ENCODE measurements around the gene CORO7.
A peak's percentile ranks its signal among the peaks of the same experiment; 100 is the strongest.
"Not testable (repeated sequence)": the region's sequence is repeated elsewhere in the genome, so short reads cannot be mapped to it uniquely, and the experiment has no call there.

Gene CORO7

GRCh38 chr16:4336701-4337539, 79.5 kb downstream of the CORO7 start:
- DNase-seq (ENCODE audit: low spot score) = no peak

GRCh38 chr16:4334724-4335495, 81.5 kb downstream of the CORO7 start:
- no peak for DNase-seq (ENCODE audit: low spot score)

GRCh38 chr16:4333714-4334113, 82.7 kb downstream of the CORO7 start:
- not testable (repeated sequence) for DNase-seq (ENCODE audit: low spot score)

DNA sequence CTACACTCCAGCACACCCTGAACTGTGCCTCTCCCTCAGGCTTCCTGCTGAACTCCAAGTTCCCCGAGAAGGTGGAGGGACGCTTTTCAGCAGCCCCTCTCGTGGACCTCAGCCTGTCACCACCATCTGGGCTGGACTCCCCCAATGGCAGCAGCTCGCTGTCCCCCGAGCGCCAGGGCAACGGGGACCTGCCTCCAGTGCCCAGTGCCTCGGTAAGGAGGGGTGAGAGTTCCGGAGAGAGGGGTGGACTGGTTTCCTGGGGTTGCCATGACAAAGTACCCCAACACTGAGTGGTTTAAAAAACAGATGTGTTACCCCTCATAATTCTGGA, 83.1 kb downstream of the CORO7 start:
- no peak for DNase-seq (ENCODE audit: low spot score)

- DNase-seq (ENCODE audit: low spot score) = no peak
These were observed 83.6 kb downstream of the CORO7 start for GRCh38 chr16:4332623-4333307.

GRCh38 chr16:4332083-4332482, 84.3 kb downstream of the CORO7 start:
- DNase-seq (ENCODE audit: low spot score) = no peak

DNA sequence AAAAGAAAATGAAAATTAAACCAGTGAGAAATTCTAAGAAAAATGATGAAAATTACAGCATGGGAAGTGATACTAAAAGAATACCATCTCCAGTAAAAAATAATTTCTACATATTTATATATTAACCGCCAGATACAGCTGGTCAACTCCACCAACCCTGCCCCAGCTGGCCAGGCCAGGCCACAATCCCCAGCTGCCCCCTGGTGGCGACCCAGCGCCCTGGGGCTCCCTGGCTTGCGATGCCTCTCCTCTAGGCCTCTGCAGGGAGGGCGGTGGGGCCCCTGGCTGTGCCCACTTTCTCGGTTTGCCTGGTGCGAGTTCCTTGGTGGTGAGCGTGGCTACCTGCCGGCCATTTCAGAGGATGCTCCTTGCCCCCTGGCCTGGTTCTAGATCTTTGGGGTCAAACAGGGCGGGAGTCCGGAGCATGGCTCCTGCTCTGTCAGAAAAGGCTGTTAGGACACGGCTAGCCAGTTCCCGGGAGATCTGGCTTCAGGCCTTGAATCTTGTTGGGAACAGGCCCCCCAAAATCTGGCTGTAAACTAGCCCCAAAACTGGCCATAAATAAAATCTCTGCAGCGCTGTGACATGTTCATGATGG, 86.0 kb downstream of the CORO7 start:
- DNase-seq (ENCODE audit: low spot score) = peak; percentile 90

- no peak for DNase-seq (ENCODE audit: low spot score)
These were observed 87.3 kb downstream of the CORO7 start for GRCh38 chr16:4328782-4329775.

GRCh38 chr16:4328046-4328781, 88.2 kb downstream of the CORO7 start:
- peak; percentile 84 for DNase-seq (ENCODE audit: low spot score)

DNA sequence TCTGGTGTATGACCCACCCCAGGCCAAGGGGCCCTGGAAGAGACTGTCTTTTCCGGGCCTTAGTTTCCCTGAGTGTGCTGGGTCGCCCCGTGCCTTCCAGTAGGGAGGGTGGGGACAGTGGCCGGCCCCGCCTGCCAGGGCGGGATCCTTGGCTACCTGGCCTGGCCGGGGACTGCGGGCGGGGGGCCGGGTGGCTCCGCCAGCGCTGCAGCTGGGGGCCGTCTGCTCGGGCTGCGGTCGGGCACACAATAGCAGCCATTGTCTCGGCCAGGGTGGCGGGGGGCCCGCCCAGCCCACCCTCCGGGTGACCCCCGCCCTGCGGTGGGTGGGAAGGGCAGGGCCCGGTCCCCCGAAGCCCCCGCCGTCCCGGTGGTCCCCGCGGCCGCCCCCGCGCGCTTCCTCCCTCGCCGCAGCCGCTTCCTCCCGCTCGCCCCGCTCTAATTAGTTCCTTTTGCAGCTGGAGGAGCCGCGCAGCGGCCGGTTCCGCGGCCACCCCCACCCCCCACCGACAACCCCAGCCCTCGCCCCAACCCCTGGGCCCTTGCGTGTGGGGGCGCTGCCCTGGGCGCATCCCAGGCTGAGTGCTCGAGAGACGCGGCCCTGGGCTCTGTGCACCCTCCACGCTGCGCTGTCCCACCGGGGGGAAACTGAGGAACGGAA, 88.9 kb downstream of the CORO7 start:
- no peak for DNase-seq (ENCODE audit: low spot score)

GRCh38 chr16:4325253-4325758, 91.1 kb downstream of the CORO7 start:
- DNase-seq (ENCODE audit: low spot score) = no peak

- DNase-seq (ENCODE audit: low spot score) = no peak
These were observed 91.7 kb downstream of the CORO7 start for GRCh38 chr16:4324492-4325252.

GRCh38 chr16:4323845-4324488, 92.4 kb downstream of the CORO7 start:
- peak; percentile 88 for DNase-seq (ENCODE audit: low spot score)

DNA sequence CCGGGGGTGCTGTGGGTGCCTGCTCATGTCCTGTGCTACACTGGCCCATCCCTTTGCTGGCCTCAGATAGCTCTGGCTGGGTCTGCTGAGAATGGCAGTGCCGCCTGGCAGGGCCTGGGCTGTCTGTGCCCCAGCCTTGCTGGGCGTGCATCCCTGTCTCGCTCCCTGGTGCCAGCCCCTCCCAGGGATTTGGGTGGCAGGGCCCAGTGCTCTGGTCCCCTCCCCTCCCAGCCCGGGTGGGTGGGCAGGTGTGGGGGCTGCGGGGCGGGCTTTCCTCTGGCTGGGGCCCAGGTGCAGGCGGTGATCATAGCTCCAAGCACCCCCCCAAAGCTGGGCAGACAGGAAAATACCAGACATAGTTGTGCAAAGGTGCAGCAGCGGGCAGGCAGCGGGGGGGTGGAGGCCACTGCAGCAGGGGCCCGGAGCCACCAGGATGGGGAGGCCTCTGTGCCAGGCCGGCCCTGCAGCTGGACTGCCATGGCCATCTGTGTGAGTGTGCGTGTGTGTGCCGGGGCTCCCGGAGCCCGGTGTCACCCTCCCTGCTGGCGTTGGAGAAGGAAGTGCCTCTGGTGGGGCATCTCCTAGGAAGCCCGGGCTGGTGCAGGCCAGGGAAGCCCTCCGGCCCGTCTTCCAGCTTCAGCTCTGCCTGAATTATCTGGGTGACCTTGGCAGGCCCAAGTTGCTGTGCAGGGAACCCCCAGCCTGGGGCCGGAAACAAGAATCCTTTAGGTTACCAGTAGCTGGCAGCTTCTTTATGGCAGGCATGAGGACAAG, 93.1 kb downstream of the CORO7 start:
- DNase-seq (ENCODE audit: low spot score) = no peak

- no peak for DNase-seq (ENCODE audit: low spot score)
These were observed 94.0 kb downstream of the CORO7 start for GRCh38 chr16:4322121-4323052.

All from AG08395 (cell line).